Aorta (tissue), 5 donors: Measurements from ENCODE around the gene ARHGAP31. TPM values are rescaled to one million over a fixed set of nuclear protein-coding genes. Genes with fewer than 3 reads are reported as not detected.

Experiments
- ATAC-seq: fragments of 200-7000 bp; cut with Tn5 transposase; one replicate; pipeline ENCODE4 v1.9.1; 2022; ENCODE audit warnings: moderate library complexity; ENCODE audit not compliant: low FRiP score
- DNase-seq, 2 donors: peaks; one replicate each; pipeline ENCODE4 v3.0.0-alpha.2; 2020
- H3K27ac ChIP-seq, 2 donors: one replicate each; pipeline ENCODE4 v1.5.1; 2013; ENCODE audit warnings: low read length in 2 of 2, mild to moderate bottlenecking in 2 of 2, moderate library complexity in 2 of 2, control low read depth in 1 of 2, inconsistent platforms in 1 of 2, low read depth in 1 of 2
- H3K27me3 ChIP-seq, 2 donors: one replicate each; pipeline ENCODE4 v1.6.1; 2013; ENCODE audit warnings: control low read depth in 1 of 2, low read length in 1 of 2, mild to moderate bottlenecking in 1 of 2, moderate library complexity in 1 of 2; ENCODE audit not compliant: insufficient read depth in 2 of 2, control insufficient read depth in 1 of 2
- H3K36me3 ChIP-seq, 2 donors: one replicate each; pipeline ENCODE4 v1.6.1; 2013; ENCODE audit warnings: control low read depth in 1 of 2, low read length in 1 of 2, mild to moderate bottlenecking in 1 of 2; ENCODE audit not compliant: insufficient read depth in 2 of 2, control insufficient read depth in 1 of 2
- H3K4me1 ChIP-seq, 2 donors: one replicate each; pipeline ENCODE4 v1.6.1; 2013; ENCODE audit warnings: low read length in 2 of 2, control low read depth in 1 of 2, mild to moderate bottlenecking in 1 of 2, moderate library complexity in 1 of 2; ENCODE audit not compliant: insufficient read depth in 2 of 2, control insufficient read depth in 1 of 2
- H3K4me3 ChIP-seq, 2 donors: one replicate each; pipeline ENCODE4 v1.5.1; 2013; ENCODE audit warnings: low read length in 2 of 2, control low read depth in 1 of 2, mild to moderate bottlenecking in 1 of 2
- H3K9me3 ChIP-seq: one replicate; pipeline ENCODE4 v1.6.1; 2013; ENCODE audit warnings: mild to moderate bottlenecking, low read length; ENCODE audit not compliant: control insufficient read depth
- WGBS, 2 donors: extraction: QIAGEN DNeasy Blood & Tissue Kit; methylation state at CpG; one replicate each; pipeline ENCODE4 v1.1.7; 2013; 5-methylcytosine and 5-hydroxymethylcytosine counted together
- intact Hi-C, 2 donors: fragments of 100-400 bp; cut with DNase I; formaldehyde crosslinking; loops; one replicate each; pipeline versions ENCODE4 v1.14.2 to v1.15.0; 2022
- polyA plus RNA-seq, 2 donors: library from polyadenylated mRNA; stranded (reverse); fragments of 200-250 nt; gene quantifications; one replicate each; pipeline ENCODE4 v1.2.3, GENCODE V29; 2013
- total RNA-seq, 2 donors: library from RNA; stranded (reverse); fragmentation: NEBNext Ultra II Directional; extraction: Animal tissue kit (Norgen Biotek cat#: 25700); gene quantifications; one replicate each; pipeline ENCODE4 v1.2.1, GENCODE V29; 2021
- donor health status: healthy with polysubstance abuse.
- donor health status: Bipolar disorder and iron deficiency.
- donor health status: DM: no; HTN: no; CAD: no.
- donor health status: DM: no; HTN: no; CAD: no.
- donor health status: DM: yes; HTN: yes; CAD: no.

Gene ARHGAP31
- total and polyA plus RNA-seq, 4 donors: 1.5 to 65.0 (median 15.7) TPM

DNA sequence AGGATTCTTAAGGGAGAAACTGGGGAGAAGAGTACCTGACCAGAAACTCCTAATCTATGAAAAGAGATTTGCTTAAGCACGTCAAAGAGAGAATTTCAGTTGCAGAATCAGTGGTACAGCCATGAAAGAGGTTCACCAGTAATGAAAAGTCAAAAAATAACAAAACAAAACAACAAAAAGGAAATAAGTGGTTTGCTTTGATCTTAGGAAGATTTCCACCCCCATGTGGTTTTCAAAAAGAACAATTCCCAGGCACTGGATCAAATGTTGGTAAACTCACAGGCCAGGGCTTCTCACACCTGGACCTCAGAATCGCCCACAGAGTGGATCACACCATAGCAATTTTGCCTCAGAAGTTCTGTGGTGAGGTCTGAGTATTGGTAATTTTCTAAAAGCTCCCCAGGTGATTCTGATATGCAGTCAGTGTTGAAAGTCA, 101.8 kb downstream of the ARHGAP31 start:
- intact Hi-C loops: no loop called here
- Histone ChIP-seq H3K4me1 (no peaks in the 10 kb centered on the region), H3K4me3 (no peak overlapping the region), H3K27ac (no peak overlapping the region), H3K36me3 (peaks cover 5 to 12% of the 10 kb centered on the region in 2 donors), H3K27me3 (no peaks in the 10 kb centered on the region), H3K9me3 (no peaks in the 10 kb centered on the region)
- ATAC-seq (no peak), DNase-seq (no peak)
- WGBS, 2 donors: 84 to 87% methylated on average over 2 of the region's 2 CpGs

- no peak for DNase-seq
- intact Hi-C loops: no loop called here
- no peak for ATAC-seq
- Histone ChIP-seq H3K9me3 (no peaks in the 10 kb centered on the region), H3K27me3 (no peaks in the 10 kb centered on the region), H3K4me3 (no peak overlapping the region), H3K27ac (no peak overlapping the region), H3K4me1 (no peaks in the 10 kb centered on the region), H3K36me3 (peaks cover 5 to 11% of the 10 kb centered on the region in 2 donors)
- 96% methylated on average over 2 of the region's 2 CpGs for WGBS, 2 donors
Measured at GRCh38 chr3:119396870-119397269, 102.7 kb downstream of the ARHGAP31 start.

DNA sequence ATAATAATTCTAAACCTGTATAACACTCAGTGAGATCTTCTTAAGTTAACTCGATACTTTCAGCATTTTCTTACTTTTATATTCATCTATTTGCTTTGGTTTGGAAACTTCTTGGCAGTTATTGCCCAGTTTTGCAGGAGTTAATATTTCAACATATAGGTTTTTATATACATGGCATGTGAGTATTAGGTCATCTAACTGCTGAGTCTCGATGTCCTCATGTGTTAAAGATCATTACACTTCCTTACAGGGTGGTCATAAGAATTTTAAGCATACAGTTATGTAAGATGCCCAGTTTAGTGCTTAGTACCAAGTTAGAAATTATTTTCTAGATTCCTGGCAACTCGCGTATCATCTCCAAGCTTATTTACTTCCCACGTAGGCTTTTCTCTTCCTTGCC, 106.3 kb downstream of the ARHGAP31 start:
- intact Hi-C loops: loop anchor here in 1 of 2 donors (10.0 kb wide), 1 partner anchor 126 kb away; no protein-coding TSS in a partner anchor
- no peak for ATAC-seq
- Histone ChIP-seq H3K27ac (no peak overlapping the region), H3K36me3 (peaks cover 0 to 12% of the 10 kb centered on the region in 2 donors), H3K9me3 (no peaks in the 10 kb centered on the region), H3K4me3 (no peak overlapping the region), H3K4me1 (no peaks in the 10 kb centered on the region), H3K27me3 (no peaks in the 10 kb centered on the region)
- no peak for DNase-seq
- WGBS, 2 donors: 84% methylated on average over 5 of the region's 5 CpGs

DNA sequence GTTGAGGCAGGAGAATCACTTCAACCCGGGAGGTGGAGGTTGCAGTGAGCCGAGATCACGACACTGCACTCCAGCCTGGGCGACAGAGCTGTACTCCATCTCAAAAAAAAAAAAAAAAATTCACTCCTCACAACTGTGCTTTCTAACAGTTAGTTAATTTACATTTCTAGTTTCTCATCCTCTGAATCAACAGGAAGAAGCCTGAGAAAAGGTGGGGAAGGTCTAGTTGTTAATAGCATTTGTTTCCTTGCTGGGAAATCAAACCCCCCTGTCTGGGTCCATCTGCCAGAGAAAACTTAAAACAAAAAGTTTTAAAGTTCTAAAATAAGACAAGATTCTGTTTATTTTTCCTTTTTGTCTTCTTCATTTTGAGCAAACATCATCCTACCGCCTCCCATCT, 106.9 kb downstream of the ARHGAP31 start:
- WGBS, 2 donors: 94 to 95% methylated on average over 5 of the region's 5 CpGs
- Histone ChIP-seq H3K4me3 (no peak overlapping the region), H3K27me3 (no peaks in the 10 kb centered on the region), H3K27ac (no peak overlapping the region), H3K36me3 (peaks cover 0 to 12% of the 10 kb centered on the region in 2 donors), H3K9me3 (no peaks in the 10 kb centered on the region), H3K4me1 (no peaks in the 10 kb centered on the region)
- intact Hi-C loops: loop anchor here in 1 of 2 donors (10.0 kb wide), 1 partner anchor 126 kb away; no protein-coding TSS in a partner anchor
- DNase-seq: no peak
- ATAC-seq: no peak

GRCh38 chr3:119401503-119402440, 107.6 kb downstream of the ARHGAP31 start:
- Histone ChIP-seq H3K9me3 (no peaks in the 10 kb centered on the region), H3K4me3 (no peak overlapping the region), H3K36me3 (peaks cover 3 to 12% of the 10 kb centered on the region in 2 donors), H3K27ac (no peak overlapping the region), H3K27me3 (no peaks in the 10 kb centered on the region), H3K4me1 (no peaks in the 10 kb centered on the region)
- WGBS, 2 donors: 76 to 82% methylated on average over 36 of the region's 36 CpGs
- intact Hi-C loops: loop anchor here in 1 of 2 donors (10.0 kb wide), 1 partner anchor 127 kb away; no protein-coding TSS in a partner anchor
- DNase-seq (no peak), ATAC-seq (no peak)

- intact Hi-C loops: loop anchor here in 1 of 2 donors (10.0 kb wide), 1 partner anchor 128 kb away; no protein-coding TSS in a partner anchor
- no peak overlapping the region for H3K27ac ChIP-seq
- ATAC-seq (no peak), DNase-seq (no peak)
- no peaks in the 10 kb centered on the region for H3K9me3 ChIP-seq
- H3K36me3 ChIP-seq: peaks cover 3 to 12% of the 10 kb centered on the region in 2 donors
- no peak overlapping the region for H3K4me3 ChIP-seq
- H3K27me3 ChIP-seq: no peaks in the 10 kb centered on the region
- 84 to 88% methylated on average over 1 of the region's 1 CpG for WGBS, 2 donors
- no peaks in the 10 kb centered on the region for H3K4me1 ChIP-seq
Measured at GRCh38 chr3:119402791-119403190, 108.6 kb downstream of the ARHGAP31 start.

GRCh38 chr3:119403201-119403600, 109.0 kb downstream of the ARHGAP31 start:
- no peaks in the 10 kb centered on the region for H3K4me1 ChIP-seq
- H3K36me3 ChIP-seq: peaks cover 3 to 12% of the 10 kb centered on the region in 2 donors
- H3K27ac ChIP-seq: no peak overlapping the region
- no peaks in the 10 kb centered on the region for H3K9me3 ChIP-seq
- no peak for DNase-seq
- no peaks in the 10 kb centered on the region for H3K27me3 ChIP-seq
- no peak overlapping the region for H3K4me3 ChIP-seq
- intact Hi-C loops: loop anchor here in 1 of 2 donors (10.0 kb wide), 1 partner anchor 128 kb away; no protein-coding TSS in a partner anchor
- 90 to 94% methylated on average over 1 of the region's 1 CpG for WGBS, 2 donors
- no peak for ATAC-seq

GRCh38 chr3:119405315-119405714, 111.1 kb downstream of the ARHGAP31 start:
- H3K27ac ChIP-seq: no peak overlapping the region
- no peak for ATAC-seq
- H3K36me3 ChIP-seq: peaks cover 6 to 8% of the 10 kb centered on the region in 2 donors
- 54 to 68% methylated on average over 2 of the region's 2 CpGs for WGBS, 2 donors
- DNase-seq: no peak
- H3K4me1 ChIP-seq: no peaks in the 10 kb centered on the region
- H3K27me3 ChIP-seq: no peaks in the 10 kb centered on the region
- intact Hi-C loops: loop anchor here in 1 of 2 donors (10.0 kb wide), 1 partner anchor 131 kb away; no protein-coding TSS in a partner anchor
- H3K4me3 ChIP-seq: no peak overlapping the region
- no peaks in the 10 kb centered on the region for H3K9me3 ChIP-seq
